Hematopoietic multipotent progenitor cell treated with erythropoietin and hydrocortisone succinate and interleukin-3 and kit ligand, for 8 days (in vitro differentiated cells): ENCODE results near the gene ADAT3.
"Not testable (repeated sequence)": the region's sequence is repeated elsewhere in the genome, so short reads cannot be mapped to it uniquely, and the experiment has no call there.

Experiments
- DNase-seq: peaks from one replicate; pipeline ENCODE4 v3.0.0-alpha.2; 2015

The ADAT3 gene

GRCh38 chr19:1867349-1867724 is 37.9 kb upstream of the ADAT3 start:
- DNase-seq, result no peak

DNA sequence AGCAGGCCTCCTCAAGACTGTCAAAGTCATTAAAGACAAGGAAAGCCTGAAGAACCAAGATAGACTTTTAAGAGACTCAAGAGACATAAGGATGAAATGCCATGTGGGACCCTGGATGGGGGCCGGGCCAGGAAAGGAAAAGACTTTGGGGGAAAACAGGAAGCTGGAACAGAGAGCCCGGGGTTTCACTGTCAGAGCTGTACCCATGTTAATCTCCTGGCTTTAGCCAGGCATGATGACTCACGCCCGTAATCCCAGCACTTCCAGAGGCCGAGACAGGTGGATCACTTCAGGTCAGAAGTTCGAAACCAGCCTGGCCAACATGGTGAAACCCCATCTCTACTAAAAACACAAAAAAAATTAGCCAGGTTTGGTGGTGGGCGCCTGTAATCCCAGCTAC is 36.2 kb upstream of the ADAT3 start:
- DNase-seq, result no peak

- DNase-seq, result no peak
Measured at GRCh38 chr19:1871140-1871597, 34.0 kb upstream of the ADAT3 start.

DNA sequence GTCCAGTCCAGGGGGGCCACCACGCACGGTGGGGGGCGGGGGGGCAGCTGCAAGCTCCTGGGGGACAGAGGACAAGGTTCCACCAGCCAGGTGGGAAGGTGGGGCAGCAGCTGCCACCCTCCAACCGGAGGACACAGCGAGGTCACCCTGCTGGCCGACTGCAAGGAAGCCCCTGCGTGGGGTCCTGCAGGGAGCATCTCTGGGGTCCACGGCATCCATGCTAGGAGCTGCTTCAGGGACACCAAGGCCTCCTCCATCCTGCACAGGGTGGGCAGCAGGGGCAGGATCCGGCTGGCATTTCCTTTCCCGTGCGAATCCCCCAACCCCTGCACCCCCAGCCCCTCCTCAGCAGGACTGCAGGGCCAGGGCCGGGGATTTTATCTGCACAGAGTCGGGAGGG is 33.6 kb upstream of the ADAT3 start:
- no peak for DNase-seq

- no peak for DNase-seq
Measured at GRCh38 chr19:1872807-1873523, 32.2 kb upstream of the ADAT3 start.

DNA sequence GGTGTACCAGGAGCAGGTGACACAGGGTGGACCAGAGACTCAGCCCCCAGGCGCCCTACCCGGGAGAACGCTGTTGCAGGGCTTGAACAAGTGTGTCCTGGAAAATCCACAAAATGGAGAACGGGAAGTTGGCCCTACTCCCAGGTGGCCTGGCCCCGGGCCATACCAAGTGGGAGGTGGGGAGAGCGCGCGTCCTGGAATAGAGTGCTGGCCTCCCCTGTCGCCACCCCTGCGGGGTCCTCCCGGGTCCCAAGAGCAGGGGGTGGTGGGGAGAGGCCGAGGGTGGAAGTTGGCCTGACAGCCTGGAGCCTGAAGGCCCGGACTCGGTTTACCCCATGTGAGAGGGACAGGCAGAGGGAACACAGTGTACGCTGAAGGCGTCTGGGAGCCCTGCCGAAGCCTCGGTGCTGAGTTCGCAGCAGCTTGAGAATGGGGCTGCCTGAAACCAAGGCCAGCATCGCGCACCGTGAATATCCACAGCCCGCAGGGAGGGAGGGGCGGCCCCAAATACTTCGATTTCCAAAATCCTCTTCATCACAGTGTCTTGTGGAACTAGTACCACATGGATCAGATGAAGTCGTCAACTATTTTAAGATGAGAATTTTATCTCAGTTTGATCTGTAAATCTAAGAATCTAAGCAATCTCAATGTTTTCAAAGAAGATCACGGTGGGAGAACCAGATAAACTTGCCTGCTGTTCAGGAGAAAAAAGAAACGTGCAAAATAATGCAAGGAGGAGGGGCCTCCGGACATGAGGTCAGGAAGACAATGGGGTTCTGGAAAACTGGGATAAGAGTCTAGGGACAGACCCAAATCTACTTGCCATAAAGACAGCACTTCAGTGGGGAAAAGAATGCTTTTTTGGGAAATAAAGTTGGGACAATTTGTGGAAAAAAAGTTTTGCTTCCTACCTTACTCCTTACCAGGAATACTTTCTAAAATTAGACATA is 31.4 kb upstream of the ADAT3 start:
- DNase-seq, result no peak

DNA sequence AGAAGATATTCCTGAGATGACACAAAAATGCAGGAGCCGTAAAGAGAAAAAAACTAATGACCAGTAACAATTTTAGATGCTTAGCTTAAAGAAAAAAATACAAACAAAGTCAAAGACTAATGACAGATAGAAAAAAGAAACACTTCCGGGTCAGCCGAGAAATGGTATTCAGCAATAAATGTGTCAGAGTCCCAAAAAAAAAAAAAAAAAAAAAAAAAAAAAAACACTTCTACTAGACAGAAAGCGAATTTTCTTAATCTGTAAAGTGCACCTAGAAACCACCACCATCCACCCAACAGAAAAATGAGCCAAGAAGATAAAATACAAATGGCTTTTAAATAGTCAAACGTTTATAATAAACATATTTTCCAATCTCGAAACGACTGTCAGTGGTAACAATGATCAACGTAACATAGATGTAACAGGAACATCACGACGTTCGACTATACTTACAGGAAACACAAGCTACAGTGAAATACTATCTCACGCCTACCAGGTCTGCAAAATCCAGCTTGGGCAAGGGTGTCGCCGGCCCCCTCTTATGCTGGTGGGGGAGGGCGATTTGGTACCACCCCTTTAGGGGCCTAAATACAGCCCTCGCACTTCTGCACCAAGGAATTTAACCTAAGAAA is 30.5 kb upstream of the ADAT3 start:
- peak; percentile 68 for DNase-seq

DNA sequence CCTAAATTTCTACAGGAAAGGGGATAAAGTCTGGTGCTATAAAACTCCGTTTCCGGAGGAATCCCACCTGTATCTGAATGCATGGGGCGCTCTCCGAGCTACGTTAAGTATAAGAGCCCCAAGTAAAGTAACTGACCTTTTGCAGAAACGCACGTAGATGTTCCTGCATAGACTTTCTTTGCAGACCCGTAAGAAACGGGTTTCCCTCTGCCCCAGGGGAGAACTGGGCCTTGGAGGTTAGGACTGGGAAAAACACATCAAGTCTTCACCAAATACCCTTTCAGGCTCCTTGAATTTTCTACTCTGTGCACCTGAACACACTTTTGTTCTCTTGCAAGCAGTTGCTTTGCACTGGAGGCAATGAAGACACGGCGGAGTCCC is 29.9 kb upstream of the ADAT3 start:
- DNase-seq, result not testable (repeated sequence)

GRCh38 chr19:1875646-1876495 is 29.3 kb upstream of the ADAT3 start:
- peak; percentile 92 for DNase-seq

DNA sequence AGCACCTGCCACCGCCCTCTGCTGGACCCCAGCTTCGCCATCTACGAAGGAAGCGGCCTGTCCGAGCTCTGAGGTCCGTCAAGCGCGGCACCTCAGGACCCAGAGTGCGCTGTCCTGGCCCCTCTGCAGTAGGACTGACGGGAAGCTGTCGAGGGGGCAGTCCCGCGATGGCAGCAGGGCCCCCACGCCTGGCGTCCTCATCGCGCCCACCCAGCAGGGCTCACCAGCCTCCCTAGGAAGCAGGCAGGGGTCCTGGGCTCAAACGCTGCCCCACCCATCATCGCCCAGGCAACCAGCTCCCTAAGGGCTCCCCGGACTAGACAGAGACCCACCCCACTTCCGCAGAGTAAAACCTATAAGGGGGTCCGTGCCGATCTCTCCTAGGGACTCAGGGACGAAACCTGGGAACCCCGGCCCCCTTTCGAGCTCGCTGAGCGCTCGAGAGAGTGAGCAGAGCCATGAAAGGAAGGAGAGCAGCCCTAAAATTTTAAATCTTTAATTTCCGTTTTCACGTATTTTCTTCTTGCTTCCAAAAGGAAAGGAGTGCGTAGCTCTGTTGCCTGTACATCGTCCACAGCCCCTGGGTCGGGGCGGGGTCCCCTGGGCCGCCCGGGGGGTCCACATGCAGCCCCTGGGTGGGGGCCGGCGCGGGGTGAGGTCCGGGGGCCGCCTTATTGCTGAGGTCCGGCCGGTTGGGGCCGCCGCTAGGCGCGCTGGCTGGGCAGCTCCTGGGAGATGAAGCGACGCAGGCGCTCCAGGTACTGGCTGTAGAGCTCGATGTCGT is 28.5 kb upstream of the ADAT3 start:
- DNase-seq, result not testable (repeated sequence)

DNA sequence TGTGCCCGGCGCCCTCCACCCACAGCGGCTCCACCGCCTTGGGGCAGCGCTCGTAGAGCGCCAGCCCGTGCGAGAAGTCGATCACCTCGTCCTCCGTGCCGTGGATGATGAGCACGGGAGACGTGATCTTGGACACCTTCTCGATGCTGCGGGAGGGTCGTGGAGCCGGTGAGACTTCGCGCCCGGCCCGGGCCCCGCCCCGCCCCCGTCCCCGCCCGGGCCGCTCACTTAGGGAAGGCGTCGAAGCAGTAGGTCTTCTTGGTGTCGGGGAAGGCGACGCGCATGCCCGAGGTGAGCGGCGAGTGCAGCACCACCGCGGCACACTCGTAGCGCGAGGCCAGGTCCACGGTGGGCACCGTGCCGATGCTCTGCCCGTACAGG is 27.9 kb upstream of the ADAT3 start:
- DNase-seq, result not testable (repeated sequence)

GRCh38 chr19:1878583-1878982 is 26.6 kb upstream of the ADAT3 start:
- DNase-seq, result not testable (repeated sequence)

DNA sequence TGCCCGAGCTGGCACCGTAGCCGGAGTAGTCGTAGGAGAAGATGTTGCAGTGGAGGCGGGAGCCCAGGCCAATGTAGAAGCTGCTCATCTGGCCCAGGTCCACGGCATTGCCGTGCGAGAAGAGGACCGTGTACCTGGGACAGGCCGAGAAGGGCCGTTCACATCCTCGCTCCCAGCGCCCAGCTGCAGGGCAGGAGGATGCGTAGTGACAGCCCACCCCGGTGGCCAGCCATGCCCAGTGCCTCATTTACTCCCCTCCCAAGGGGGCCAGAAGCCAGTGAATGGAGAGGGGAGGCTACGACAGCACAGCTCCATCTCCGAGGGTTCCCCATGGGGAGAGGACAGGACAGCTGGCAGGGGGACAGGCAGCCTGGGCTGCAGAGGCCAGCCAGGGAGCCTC is 25.2 kb upstream of the ADAT3 start:
- not testable (repeated sequence) for DNase-seq

DNA sequence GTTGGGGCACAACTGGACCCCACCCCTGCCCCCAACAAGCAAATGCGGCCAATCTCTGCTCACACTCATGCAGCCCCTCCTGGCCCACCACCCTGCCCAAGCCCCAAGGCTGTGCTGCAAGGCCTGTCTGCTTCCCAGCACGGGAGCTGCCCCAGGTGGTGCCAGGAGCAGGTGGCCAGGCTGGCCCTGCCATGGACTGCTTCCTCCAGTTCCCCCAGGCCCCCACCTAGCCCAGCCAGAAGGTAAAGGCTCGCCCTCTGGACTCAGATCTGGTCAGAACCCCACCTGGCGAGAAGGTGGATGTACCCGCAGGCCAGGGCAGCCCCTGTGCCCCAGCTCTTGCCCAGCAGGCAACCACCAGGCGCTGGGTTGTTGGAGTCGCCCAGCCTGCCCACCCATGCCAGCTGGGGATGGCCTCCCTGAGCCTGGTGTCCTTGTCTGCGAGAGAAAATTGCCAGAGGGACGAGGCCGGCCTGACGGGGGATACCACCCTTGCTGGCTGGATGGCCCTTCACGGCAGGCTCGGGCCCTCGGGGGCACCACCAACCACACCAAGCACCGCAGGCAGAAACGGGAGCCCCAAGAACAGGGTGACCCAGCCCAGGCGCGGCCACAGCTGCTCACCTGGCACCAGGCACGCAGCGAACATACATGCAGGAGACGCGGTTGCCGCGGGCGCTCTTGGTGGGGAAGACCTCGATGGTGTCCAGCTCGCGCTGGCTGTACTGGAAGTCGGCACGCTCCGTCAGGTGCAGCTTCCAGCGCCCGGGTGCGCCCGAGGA is 24.4 kb upstream of the ADAT3 start:
- DNase-seq, result no peak

DNA sequence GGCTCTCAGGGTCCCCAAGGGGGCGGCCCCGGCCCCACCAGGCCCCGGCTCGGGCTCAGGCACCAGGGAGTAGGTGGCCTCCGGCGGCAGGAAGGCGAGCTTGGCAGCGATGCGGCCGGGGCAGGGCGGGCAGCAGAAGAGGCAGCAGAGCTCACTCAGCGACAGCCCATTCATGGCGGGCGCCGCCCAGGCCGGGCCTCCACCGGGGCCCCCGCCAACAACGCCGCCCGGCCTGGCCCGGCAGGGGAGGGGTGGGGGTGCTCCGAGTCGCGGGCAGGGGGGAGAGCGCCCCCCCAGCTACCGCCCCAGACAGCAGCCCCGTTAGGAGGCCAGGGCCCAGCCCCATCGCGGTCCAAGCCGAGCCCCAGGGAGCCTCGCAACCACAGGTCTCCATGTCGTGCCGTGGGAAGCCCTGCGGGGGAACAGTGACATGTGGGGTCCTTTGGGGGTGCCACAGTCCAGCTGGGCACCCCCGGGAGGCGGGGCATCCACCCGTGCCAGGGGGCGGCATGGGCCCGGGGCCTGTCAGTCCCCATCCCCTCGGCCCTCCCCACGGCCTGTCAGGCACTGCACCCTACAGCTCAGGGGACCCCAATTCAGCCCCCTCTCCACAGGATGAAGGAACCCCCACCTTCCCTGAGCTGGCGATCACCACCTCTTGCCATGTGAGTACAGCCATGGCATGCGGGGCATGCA is 23.7 kb upstream of the ADAT3 start:
- DNase-seq, result not testable (repeated sequence)

DNA sequence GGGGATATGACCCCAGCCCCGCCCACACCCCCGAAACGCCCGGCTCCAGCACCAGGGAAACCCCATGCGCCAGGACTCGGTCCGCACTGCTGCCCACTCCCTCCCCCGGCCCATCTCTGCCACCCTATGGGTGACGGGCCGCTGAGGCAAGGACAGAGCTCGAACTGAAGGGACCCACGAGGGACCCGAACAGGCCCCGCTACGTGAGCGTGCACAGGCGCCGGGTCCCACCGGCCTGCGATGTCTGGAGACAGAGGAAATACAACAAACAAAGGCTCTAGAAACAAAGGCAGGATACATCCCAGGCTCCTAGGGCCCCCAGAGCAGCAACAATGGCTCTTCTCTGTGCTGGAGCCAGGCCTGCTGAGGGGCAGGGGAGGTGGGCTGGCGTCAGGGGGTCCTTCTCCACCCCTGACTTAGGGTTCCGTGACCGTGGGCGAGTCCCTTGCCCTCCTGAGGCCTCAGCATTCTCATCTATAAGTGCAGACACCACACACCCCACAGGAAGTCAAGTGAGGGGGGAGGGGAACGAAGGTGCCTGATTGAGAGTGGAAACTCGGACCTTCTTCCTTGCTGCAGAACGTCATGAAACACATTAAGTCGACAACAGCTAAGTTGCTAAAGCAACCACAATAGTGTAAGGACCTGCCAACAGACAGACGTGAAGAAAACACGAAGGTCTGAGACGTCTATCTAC is 23.0 kb upstream of the ADAT3 start:
- DNase-seq, result no peak

GRCh38 chr19:1882786-1883692 is 22.2 kb upstream of the ADAT3 start:
- no peak for DNase-seq

DNA sequence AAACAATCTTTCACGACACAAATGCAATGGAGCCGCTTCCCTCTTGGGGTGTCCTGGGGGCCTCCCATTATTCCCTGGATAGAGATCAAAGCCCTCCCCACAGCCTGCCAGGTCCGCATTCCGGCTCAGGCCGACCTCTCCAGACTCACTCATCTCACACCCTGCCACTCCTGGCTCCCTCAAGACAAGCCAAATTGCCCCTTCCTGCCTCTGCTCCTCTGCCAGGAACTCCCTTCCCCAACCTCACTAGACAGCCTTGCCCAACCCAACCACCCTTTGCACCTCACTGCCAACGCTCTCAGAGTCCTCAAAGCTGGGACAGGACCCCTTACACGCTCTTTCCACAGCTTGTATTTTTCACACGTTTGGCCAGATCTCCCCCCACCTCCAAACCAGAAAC is 21.4 kb upstream of the ADAT3 start:
- no peak for DNase-seq

GRCh38 chr19:1884291-1884718 is 20.9 kb upstream of the ADAT3 start:
- no peak for DNase-seq
